A673 (cell line): ENCODE results near the gene MAST4. TPM values are rescaled to one million over a fixed set of nuclear protein-coding genes. Genes with fewer than 3 reads are reported as not detected.

ENCODE experiments used
- BruUV-seq: library from RNA; stranded (reverse); fragments of 400-500 nt; replicated peaks from 2 replicates; lab custom pipeline; 2021; lab: Mats Ljungman, UMichigan
- CTCF ChIA-PET: fragments of 300-600 bp; sonication (Branson Sonifier 250); formaldehyde crosslinking; loops from one replicate; lab custom pipeline; 2022; ENCODE audit warnings: antibody characterized with exemption; lab: Charles Lee
- POLR2A ChIA-PET: fragments of 300-600 bp; sonication (Branson Sonifier 250); formaldehyde crosslinking; loops from one replicate; lab custom pipeline; 2022; ENCODE audit warnings: antibody characterized with exemption; ENCODE audit not compliant: low non-redundant PET; lab: Charles Lee
- DNase-seq: peaks from one replicate; pipeline ENCODE4 v3.0.0-alpha.2; 2015; ENCODE audit warnings: low spot score
- H3K27ac ChIP-seq: fragments of 200-600 bp; sonication (generic); 2 replicates; pipeline ENCODE4 v1.5.1; 2016; ENCODE audit warnings: mixed run types, low read depth, mild to moderate bottlenecking, mixed read lengths, antibody characterized with exemption, low read length; ENCODE audit not compliant: poor library complexity, severe bottlenecking
- H3K27me3 ChIP-seq: fragments of 200-600 bp; sonication (generic); replicated peaks from 2 replicates; pipeline ENCODE4 v1.6.1; 2017; ENCODE audit warnings: mixed run types, low read depth, mild to moderate bottlenecking, mixed read lengths, antibody characterized with exemption, low read length; ENCODE audit not compliant: insufficient read depth, poor library complexity
- H3K36me3 ChIP-seq: fragments of 200-600 bp; sonication (generic); 2 replicates; pipeline ENCODE4 v1.6.1; 2016; ENCODE audit warnings: mixed run types, mild to moderate bottlenecking, mixed read lengths, antibody characterized with exemption, low read length; ENCODE audit not compliant: insufficient read depth, poor library complexity, severe bottlenecking
- H3K4me1 ChIP-seq: fragments of 200-600 bp; sonication (generic); 2 replicates; pipeline ENCODE4 v1.6.1; 2017; ENCODE audit warnings: mixed run types, mild to moderate bottlenecking, mixed read lengths, antibody characterized with exemption, low read length; ENCODE audit not compliant: insufficient read depth, poor library complexity, severe bottlenecking
- H3K4me3 ChIP-seq: fragments of 200-600 bp; sonication (generic); 2 replicates; pipeline ENCODE4 v1.5.1; 2016; ENCODE audit warnings: low read depth, mixed run types, mild to moderate bottlenecking, mixed read lengths, low read length; ENCODE audit not compliant: poor library complexity, severe bottlenecking
- H3K9me3 ChIP-seq: fragments of 200-600 bp; sonication (generic); 2 replicates; pipeline ENCODE4 v1.6.1; 2016; ENCODE audit warnings: mixed run types, low read depth, mild to moderate bottlenecking, mixed read lengths, antibody characterized with exemption, low read length; ENCODE audit not compliant: poor library complexity, severe bottlenecking
- CTCF ChIP-seq: fragments of 300-800, 200-600 bp; sonication (generic); conservative IDR thresholded peaks from 2 replicates; pipeline ENCODE4 v1.5.1; 2017; ENCODE audit warnings: low read depth, mild to moderate bottlenecking, antibody characterized with exemption, low read length, moderate library complexity, mixed read lengths
- EZH2 ChIP-seq: fragments of 200-600 bp; sonication (generic); IDR thresholded peaks from 2 replicates; pipeline ENCODE4 v1.6.1; 2017; ENCODE audit warnings: borderline replicate concordance, low read depth, mild to moderate bottlenecking, mixed read lengths, antibody characterized with exemption, low read length; ENCODE audit not compliant: poor library complexity, severe bottlenecking
- intact Hi-C: fragments of 100-400 bp; cut with micrococcal nuclease; formaldehyde crosslinking; loops from one replicate; pipeline ENCODE4 v1.10.0; 2022; ENCODE audit not compliant: unreplicated experiment
- total RNA-seq: library from RNA; stranded (reverse); gene quantifications from 2 replicates; pipeline ENCODE4 v1.2.3, GENCODE V29; 2021

The MAST4 gene
- total RNA-seq, 1 experiment from 2014 or later = 4.5 TPM

- intact Hi-C loops = no loop called here
- ChIA-PET CTCF (no interaction called here), POLR2A (no interaction called here)
- Histone ChIP-seq H3K27ac (no peak overlapping the region), H3K4me1 (peaks cover 9% of the 10 kb centered on the region), H3K9me3 (no peaks in the 10 kb centered on the region), H3K27me3 (no peaks in the 10 kb centered on the region), H3K36me3 (no peaks in the 10 kb centered on the region), H3K4me3 (no peak overlapping the region)
- TF ChIP-seq CTCF (no peak), EZH2 (no peak)
- no TSS peak for BruUV-seq
- no peak for DNase-seq
Observed at GRCh38 chr5:66880401-66880800, 284.2 kb downstream of the MAST4 start.

- POLR2A ChIA-PET = no interaction called here
- Histone ChIP-seq H3K4me3 (no peak overlapping the region), H3K27me3 (no peaks in the 10 kb centered on the region), H3K9me3 (no peaks in the 10 kb centered on the region), H3K36me3 (no peaks in the 10 kb centered on the region), H3K27ac (no peak overlapping the region), H3K4me1 (peaks cover 9% of the 10 kb centered on the region)
- CTCF ChIA-PET = no interaction called here
- no TSS peak for BruUV-seq
- TF ChIP-seq CTCF = no peak
- TF ChIP-seq EZH2 = no peak
- no peak for DNase-seq
- intact Hi-C loops = no loop called here
Observed at GRCh38 chr5:66881480-66882161, 285.4 kb downstream of the MAST4 start.

- BruUV-seq = no TSS peak
- Histone ChIP-seq H3K27me3 (no peaks in the 10 kb centered on the region), H3K9me3 (no peaks in the 10 kb centered on the region), H3K4me3 (no peak overlapping the region), H3K4me1 (peaks cover 9% of the 10 kb centered on the region), H3K36me3 (no peaks in the 10 kb centered on the region), H3K27ac (no peak overlapping the region)
- CTCF ChIA-PET = no interaction called here
- intact Hi-C loops = no loop called here
- POLR2A ChIA-PET = no interaction called here
- DNase-seq = no peak
- TF ChIP-seq EZH2 (no peak), CTCF (no peak)
Observed at GRCh38 chr5:66882606-66883227, 286.5 kb downstream of the MAST4 start.
